GM21367 (cell line): Measurements from ENCODE around the gene MUCL3.
"Not testable (repeated sequence)": the region's sequence is repeated elsewhere in the genome, so short reads cannot be mapped to it uniquely, and the experiment has no call there.

Source experiments
- ATAC-seq: cut with Tn5 transposase; IDR thresholded peaks from one replicate; pipeline ENCODE4 v1.9.1; 2021; ENCODE audit not compliant: unreplicated experiment

Gene MUCL3

GRCh38 chr6:30974490-30975252 lies 33.9 kb downstream of the MUCL3 start:
- no peak for ATAC-seq

- no peak for ATAC-seq
Observed at GRCh38 chr6:30979141-30979540, 38.4 kb downstream of the MUCL3 start.

GRCh38 chr6:30979690-30980089 lies 38.9 kb downstream of the MUCL3 start:
- ATAC-seq, result no peak

- ATAC-seq, result no peak
Observed at GRCh38 chr6:30981942-30982772, 41.4 kb downstream of the MUCL3 start.

GRCh38 chr6:30983439-30983838 lies 42.7 kb downstream of the MUCL3 start, which contains the start of gene MUC21:
MUC21 (plus strand) TSS chr6:30983718; CDS start chr6:30983959, 241 bp downstream.
- ATAC-seq, result no peak

GRCh38 chr6:30985490-30985889 lies 44.7 kb downstream of the MUCL3 start:
- no peak for ATAC-seq

- no peak for ATAC-seq
Observed at GRCh38 chr6:30987304-30987703, 46.5 kb downstream of the MUCL3 start.

GRCh38 chr6:30988209-30988825 lies 47.5 kb downstream of the MUCL3 start:
- no peak for ATAC-seq

- ATAC-seq, result no peak
Observed at GRCh38 chr6:30990422-30991086, 49.8 kb downstream of the MUCL3 start.

GRCh38 chr6:30991891-30992290 lies 51.1 kb downstream of the MUCL3 start:
- ATAC-seq, result no peak

GRCh38 chr6:30997301-30997700 lies 56.5 kb downstream of the MUCL3 start:
- no peak for ATAC-seq

- no peak for ATAC-seq
Observed at GRCh38 chr6:30998785-30999184, 58.0 kb downstream of the MUCL3 start.

- ATAC-seq, result not testable (repeated sequence)
Observed at GRCh38 chr6:31000067-31000860, 59.5 kb downstream of the MUCL3 start.

GRCh38 chr6:31001281-31001888 lies 60.6 kb downstream of the MUCL3 start:
- ATAC-seq, result no peak

GRCh38 chr6:31002471-31002870 lies 61.7 kb downstream of the MUCL3 start:
- no peak for ATAC-seq
